SH-SY5Y (cell line): ENCODE data around the gene ZSWIM3.

Source experiments
- GATA2 ChIP-seq: IDR thresholded peaks from 2 replicates; pipeline ENCODE4 v1.6.1; 2011; ENCODE audit warnings: mild to moderate bottlenecking, low read depth, low read length
- GATA3 ChIP-seq: IDR thresholded peaks from 2 replicates; pipeline ENCODE4 v1.6.1; 2011; ENCODE audit warnings: low read depth, mild to moderate bottlenecking, low read length, moderate library complexity

The ZSWIM3 gene

DNA sequence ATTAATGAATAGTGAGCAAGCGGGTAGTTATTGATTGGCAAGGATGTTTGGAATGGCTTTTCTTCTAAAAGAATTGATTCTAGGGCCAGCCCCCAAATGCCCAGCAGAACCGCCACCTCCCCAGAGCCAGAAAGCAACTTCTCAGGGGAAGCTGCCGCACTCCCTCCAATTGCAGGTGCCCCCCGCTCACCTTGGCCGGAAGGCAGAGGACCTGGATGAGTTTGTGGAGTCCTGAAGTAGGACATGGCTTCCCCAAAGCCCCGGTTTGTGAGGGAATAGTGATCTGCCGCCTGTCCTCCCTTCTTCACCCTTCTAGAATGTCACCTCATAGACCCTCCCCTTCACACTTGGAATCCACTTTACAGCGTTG lies 29.9 kb downstream of the ZSWIM3 start, which contains the start of gene SPATA25:
SPATA25 (minus strand) TSS at position 277 of the 370 bp plus-strand sequence; CDS start at position 245, 32 bp downstream.
- no peak for TF ChIP-seq GATA3
- TF ChIP-seq GATA2 = no peak

- TF ChIP-seq GATA2 (no peak), GATA3 (no peak)
These were observed 31.3 kb downstream of the ZSWIM3 start for GRCh38 chr20:45888681-45889080.

DNA sequence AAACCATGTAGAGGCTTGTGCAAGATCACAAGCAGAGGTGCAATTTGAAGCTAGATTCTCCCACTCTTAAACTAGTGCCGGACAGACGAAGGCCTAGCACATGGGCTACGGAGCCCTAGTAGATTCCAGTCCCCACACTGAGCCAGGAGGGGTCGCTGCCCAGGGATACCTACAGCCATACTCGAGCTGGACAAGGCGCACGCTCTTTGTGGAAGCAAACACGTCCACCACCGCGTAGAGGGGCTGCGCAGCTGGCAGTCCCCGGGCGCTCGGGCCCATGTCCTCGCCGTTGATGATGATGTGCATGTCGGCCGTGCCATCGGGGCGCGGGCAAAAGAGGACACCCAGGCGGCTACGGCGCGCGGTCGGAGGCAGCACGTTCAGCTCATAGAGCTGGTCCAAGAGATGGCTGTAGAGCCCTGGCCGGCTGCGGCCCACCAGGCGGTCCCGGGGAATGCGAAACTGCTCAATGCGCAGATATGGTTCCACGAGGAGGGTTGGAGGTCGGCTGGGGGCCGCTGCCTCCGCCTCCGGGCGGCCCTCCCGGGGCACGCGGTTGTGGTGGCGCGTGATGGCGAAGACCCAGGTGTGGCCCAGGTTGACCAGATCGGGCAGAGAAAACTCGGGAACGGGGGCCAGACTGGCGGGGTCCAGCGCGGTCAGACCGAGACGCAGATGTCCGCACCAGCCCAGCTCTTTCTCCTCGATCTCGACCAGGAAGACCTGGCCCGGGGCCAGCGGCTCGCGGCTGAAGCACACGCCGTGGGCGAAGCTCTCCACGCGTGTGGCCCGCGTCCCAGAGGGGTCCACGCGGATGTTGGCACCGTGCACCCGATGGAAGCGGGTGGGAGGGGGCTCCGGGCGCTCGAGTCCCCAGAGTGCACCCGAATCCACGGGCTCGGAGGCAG lies 32.9 kb downstream of the ZSWIM3 start:
- no peak for TF ChIP-seq GATA3
- TF ChIP-seq GATA2 = no peak

DNA sequence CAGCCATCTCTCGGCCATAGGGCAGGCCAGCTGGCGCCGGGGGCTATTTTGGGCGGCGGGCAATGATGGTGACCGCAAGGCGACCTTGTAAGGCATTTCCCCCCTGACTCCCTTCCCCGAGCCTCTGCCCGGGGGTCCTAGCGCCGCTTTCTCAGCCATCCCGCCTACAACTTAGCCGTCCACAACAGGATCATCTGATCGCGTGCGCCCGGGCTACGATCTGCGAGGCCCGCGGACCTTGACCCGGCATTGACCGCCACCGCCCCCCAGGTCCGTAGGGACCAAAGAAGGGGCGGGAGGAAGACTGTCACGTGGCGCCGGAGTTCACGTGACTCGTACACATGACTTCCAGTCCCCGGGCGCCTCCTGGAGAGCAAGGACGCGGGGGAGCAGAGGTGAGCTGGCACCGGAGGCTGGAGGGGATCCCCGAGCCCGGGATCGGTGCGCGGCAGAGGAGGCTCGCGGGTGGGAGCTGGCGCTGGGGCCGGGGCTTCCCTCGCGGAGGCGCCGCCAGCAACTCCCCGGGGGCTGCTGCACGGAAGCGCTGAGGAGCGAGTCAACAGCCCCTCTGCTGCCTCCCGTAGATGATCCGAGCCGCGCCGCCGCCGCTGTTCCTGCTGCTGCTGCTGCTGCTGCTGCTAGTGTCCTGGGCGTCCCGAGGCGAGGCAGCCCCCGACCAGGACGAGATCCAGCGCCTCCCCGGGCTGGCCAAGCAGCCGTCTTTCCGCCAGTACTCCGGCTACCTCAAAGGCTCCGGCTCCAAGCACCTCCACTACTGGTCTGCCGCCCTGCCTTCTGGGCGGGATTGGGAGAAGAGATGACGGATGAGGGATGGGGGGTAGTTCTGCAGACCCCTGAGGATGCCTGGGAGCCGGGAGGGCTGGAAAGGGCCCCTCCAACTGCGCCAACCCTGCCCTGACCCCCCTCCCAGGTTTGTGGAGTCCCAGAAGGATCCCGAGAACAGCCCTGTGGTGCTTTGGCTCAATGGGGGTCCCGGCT lies 33.9 kb downstream of the ZSWIM3 start, which contains the start of the genes CTSA and NEURL2:
CTSA (plus strand) TSS at position 351 of the 999 bp plus-strand sequence; CDS start at position 585, 234 bp downstream.
NEURL2 (minus strand) TSS at position 224 of the 999 bp plus-strand sequence; CDS start at position 7, 217 bp downstream.
- TF ChIP-seq GATA3 = no peak
- no peak for TF ChIP-seq GATA2

- TF ChIP-seq GATA2 (no peak), GATA3 (no peak)
These were observed 34.8 kb downstream of the ZSWIM3 start for GRCh38 chr20:45892049-45892825.

DNA sequence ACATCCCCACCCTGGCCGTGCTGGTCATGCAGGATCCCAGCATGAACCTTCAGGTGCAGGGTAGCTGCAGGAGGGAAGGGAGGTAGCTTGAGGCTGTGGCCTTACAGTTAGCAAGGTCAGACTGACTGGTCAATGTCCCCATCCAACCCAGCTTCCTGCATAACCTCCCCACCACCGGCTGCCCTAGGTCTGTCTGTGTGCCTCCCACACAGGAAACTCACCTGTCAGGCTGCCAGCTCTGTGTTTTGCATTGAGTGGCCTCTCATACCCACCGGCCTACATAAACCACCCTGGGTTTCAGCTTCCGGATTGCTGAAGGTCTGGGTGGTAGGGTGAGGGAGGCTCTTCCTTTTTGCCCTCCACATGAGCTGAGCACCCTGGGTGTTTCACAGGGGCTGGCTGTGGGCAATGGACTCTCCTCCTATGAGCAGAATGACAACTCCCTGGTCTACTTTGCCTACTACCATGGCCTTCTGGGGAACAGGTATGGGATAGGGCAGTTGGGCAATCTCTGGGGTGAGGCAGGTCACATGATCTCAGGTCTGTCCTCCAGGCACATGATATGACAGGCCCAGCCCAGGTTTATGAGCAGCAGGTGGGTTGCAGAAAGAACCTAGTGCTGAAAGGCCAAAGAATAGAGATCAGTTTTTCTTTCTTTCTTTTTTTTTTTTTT lies 35.5 kb downstream of the ZSWIM3 start:
- no peak for TF ChIP-seq GATA2
- TF ChIP-seq GATA3 = no peak

GRCh38 chr20:45893831-45894230 lies 36.4 kb downstream of the ZSWIM3 start:
- no peak for TF ChIP-seq GATA3
- no peak for TF ChIP-seq GATA2

DNA sequence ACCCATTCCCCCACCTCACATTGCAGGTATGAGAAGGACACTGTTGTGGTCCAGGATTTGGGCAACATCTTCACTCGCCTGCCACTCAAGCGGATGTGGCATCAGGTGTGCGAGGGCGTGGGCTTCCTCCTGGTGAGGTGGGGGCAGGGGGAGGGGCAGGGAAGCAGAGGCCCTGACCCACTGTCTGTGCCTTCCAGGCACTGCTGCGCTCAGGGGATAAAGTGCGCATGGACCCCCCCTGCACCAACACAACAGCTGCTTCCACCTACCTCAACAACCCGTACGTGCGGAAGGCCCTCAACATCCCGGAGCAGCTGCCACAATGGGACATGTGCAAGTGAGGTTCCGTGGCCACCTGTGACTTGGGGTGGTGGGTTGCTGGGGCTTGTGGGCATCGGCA lies 37.4 kb downstream of the ZSWIM3 start:
- TF ChIP-seq GATA2 = no peak
- TF ChIP-seq GATA3 = no peak

DNA sequence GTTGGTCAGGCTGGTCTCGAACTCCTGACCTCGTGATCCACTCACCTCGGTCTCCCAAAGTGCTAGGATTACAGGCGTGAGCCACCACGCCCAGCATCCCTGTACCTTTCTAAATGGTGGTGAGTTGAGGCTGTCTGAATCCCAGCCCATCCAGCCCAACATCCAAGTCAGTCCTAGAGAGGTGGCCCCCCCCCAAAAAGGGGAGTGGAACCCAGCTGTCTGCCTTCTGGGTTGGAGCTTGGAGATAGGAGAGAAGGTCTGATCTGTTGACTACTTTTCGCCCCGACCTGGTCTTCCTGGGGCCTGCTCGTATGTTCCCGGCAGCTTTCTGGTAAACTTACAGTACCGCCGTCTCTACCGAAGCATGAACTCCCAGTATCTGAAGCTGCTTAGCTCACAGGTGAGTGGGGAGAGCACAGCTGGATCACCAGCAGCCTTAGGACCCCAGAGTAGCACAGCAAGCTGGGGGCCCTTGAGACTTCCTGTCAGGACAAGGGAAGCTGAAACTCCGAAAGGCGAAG lies 39.3 kb downstream of the ZSWIM3 start:
- no peak for TF ChIP-seq GATA2
- no peak for TF ChIP-seq GATA3

DNA sequence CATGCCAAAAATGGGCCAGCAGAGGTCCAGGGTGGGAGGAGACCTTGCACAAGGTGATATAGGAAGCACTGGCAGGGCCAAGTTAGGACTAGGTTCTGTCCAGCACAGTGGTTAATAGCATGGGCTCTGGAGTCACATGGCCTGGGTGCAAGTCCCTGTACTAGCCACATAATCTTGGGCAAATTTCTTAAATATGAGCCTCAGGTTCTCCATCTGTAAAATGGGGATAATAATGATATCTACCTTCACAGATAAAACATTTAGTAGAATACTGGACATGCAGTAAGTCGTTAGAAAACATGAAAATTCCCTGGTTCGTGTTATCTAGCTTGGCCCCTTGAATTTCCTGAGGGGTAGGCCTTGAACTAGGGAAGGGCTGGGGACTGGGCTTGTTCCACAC lies 39.9 kb downstream of the ZSWIM3 start:
- no peak for TF ChIP-seq GATA3
- no peak for TF ChIP-seq GATA2

- no peak for TF ChIP-seq GATA3
- TF ChIP-seq GATA2 = no peak
These were observed 40.3 kb downstream of the ZSWIM3 start for GRCh38 chr20:45897692-45898091.

GRCh38 chr20:45898285-45898684 lies 40.9 kb downstream of the ZSWIM3 start:
- TF ChIP-seq GATA3 = no peak
- no peak for TF ChIP-seq GATA2

DNA sequence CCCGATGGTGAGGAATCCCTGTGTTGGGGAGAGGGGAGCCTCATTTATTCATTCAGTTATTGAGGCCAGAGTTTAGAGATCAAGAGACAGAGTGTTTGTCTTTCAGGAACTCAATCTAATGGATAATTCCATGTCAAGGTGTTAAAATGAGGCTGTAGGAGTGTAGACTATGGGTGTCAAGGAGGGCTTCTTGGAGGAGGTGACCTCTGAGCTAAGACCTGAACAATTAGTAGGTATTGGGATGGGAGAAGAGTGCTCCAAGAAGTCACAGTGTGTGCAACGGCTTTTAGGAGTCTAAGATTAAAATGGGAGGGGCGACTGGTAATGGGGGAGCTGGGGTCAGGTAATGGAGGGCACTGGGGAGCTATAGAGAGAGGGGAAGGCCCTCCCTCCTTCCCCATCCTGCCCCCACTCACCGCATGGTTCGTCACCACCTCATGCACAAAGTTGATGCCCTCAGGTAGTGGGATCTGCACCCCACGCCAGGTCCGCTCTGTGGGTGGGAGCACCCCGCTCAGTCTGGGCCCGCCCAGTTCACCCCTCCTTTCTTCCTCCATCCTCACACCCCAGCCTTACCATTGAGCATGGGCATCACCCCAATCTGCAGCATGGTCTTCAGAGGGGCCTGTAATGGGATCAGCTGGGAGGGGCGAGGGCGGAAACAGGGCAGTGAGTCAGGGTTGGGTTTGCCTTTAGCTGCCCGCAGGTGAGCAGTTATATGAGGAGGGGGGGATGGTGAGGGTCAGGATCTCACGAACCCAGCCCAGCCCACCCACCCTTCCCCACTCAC lies 41.8 kb downstream of the ZSWIM3 start:
- TF ChIP-seq GATA2 (no peak), GATA3 (no peak)
